Gastroesophageal sphincter (tissue), 4 donors: ENCODE results near the gene ACSL5. TPM values are rescaled to one million over a fixed set of nuclear protein-coding genes. Genes with fewer than 3 reads are reported as not detected.
"Not testable (repeated sequence)": the region's sequence is repeated elsewhere in the genome, so short reads cannot be mapped to it uniquely, and the experiment has no call there.

Experiments
- ATAC-seq: fragments of 150-250 bp; one replicate; pipeline ENCODE4 v1.9.1; 2016; ENCODE audit warnings: mild to moderate bottlenecking, moderate library complexity
- H3K27ac ChIP-seq, 4 donors: fragments of 200-600 bp; sonication (generic) in 3 of 4; 1 replicate in 3 of 4; 2 replicates in 1 of 4; pipeline ENCODE4 v1.5.1; 2016 to 2019
- H3K27me3 ChIP-seq: fragments of 200-600 bp; sonication (generic); one replicate; pipeline ENCODE4 v1.5.1; 2019
- H3K36me3 ChIP-seq, 2 donors: fragments of 200-600 bp; sonication (generic); one replicate each; pipeline ENCODE4 v1.5.1; 2019; ENCODE audit warnings: control low read depth in 1 of 2
- H3K4me1 ChIP-seq, 3 donors: fragments of 200-600 bp; sonication (generic); 1 replicate in 2 of 3; 2 replicates in 1 of 3; pipeline ENCODE4 v1.5.1; 2016 to 2019; ENCODE audit warnings: control low read depth in 2 of 3
- H3K4me3 ChIP-seq, 2 donors: fragments of 200-600 bp; sonication (generic); one replicate each; pipeline ENCODE4 v1.5.1; 2019; ENCODE audit warnings: mild to moderate bottlenecking in 1 of 2, moderate library complexity in 1 of 2
- H3K9me3 ChIP-seq, 3 donors: fragments of 200-600 bp; sonication (generic); one replicate each; pipeline ENCODE4 v1.5.1; 2017 to 2019; ENCODE audit warnings: control low read depth in 2 of 3
- EP300 ChIP-seq: sonication (generic); formaldehyde crosslinking; IDR thresholded peaks from one replicate; pipeline ENCODE4 v1.6.1; 2017; ENCODE audit warnings: antibody characterized with exemption, mild to moderate bottlenecking
- POLR2A ChIP-seq, 2 donors: fragments of 450-650 bp; IDR thresholded peaks; one replicate each; pipeline ENCODE4 v1.6.1; 2017; ENCODE audit warnings: antibody characterized with exemption in 2 of 2, mild to moderate bottlenecking in 2 of 2, moderate library complexity in 1 of 2
- POLR2AphosphoS5 ChIP-seq: sonication (generic); formaldehyde crosslinking; IDR thresholded peaks from one replicate; pipeline ENCODE4 v1.6.1; 2017; ENCODE audit warnings: antibody characterized with exemption
- WGBS, 2 donors: methylation state at CpG; one replicate each; pipeline ENCODE4 v1.1.5; 2018; ENCODE audit warnings: low coverage in 1 of 2; 5-methylcytosine and 5-hydroxymethylcytosine counted together
- total RNA-seq, 4 donors: library from RNA; depleted of rRNA; stranded (reverse); fragments of >200 nt; gene quantifications; one replicate each; pipeline ENCODE4 v1.1.0, GENCODE V29; 2016
- TF ChIP-seq, protein P1 (sequence below), 4 experiments: fragments of 200-600 bp in 2 of 4; fragments of 450-650 bp in 2 of 4; sonication (generic) in 1 of 4; IDR thresholded peaks; one replicate each; pipeline ENCODE4 v1.5.1; 2017 to 2019; ENCODE audit warnings: antibody characterized with exemption in 4 of 4, mild to moderate bottlenecking in 2 of 4, moderate library complexity in 2 of 4

ACSL5 gene
- total RNA-seq, 4 donors from 2014 or later, result 2.0 to 14.6 (median 9.8) TPM

DNA sequence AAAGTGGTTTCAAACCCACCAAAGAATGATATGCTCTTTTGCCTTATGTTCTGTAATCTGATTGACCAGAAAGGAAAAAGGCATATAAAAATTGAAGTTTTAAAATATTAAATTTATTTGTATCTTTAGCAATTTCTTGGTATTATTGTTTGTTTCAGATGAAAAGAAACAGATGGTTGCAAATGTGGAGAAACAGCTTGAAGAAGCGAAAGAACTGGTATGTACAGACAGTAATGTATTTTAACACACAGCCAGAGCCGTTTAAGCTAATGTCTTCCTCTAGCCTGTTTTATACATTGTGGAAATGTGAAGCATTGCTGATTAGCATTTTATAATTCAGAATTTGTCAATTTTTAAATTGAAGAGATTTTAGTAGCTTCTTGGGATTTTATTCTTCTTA, 86.5 kb downstream of the ACSL5 start:
- H3K27me3 ChIP-seq, result no peaks in the 10 kb centered on the region
- no peaks in the 10 kb centered on the region for H3K9me3 ChIP-seq
- H3K36me3 ChIP-seq, result peaks cover 2 to 34% of the 10 kb centered on the region in 2 donors
- no peak for ATAC-seq
- no peak overlapping the region for H3K4me3 ChIP-seq
- TF ChIP-seq, protein P1, sequence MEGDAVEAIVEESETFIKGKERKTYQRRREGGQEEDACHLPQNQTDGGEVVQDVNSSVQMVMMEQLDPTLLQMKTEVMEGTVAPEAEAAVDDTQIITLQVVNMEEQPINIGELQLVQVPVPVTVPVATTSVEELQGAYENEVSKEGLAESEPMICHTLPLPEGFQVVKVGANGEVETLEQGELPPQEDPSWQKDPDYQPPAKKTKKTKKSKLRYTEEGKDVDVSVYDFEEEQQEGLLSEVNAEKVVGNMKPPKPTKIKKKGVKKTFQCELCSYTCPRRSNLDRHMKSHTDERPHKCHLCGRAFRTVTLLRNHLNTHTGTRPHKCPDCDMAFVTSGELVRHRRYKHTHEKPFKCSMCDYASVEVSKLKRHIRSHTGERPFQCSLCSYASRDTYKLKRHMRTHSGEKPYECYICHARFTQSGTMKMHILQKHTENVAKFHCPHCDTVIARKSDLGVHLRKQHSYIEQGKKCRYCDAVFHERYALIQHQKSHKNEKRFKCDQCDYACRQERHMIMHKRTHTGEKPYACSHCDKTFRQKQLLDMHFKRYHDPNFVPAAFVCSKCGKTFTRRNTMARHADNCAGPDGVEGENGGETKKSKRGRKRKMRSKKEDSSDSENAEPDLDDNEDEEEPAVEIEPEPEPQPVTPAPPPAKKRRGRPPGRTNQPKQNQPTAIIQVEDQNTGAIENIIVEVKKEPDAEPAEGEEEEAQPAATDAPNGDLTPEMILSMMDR (IDR thresholded peaks at IDR 0.05), result no peak
- TF ChIP-seq POLR2AphosphoS5 (no peak), POLR2A (IDR thresholded peaks at IDR 0.05) (no peak), EP300 (no peak)
- no peak overlapping the region for H3K27ac ChIP-seq
- H3K4me1 ChIP-seq, result no peaks in the 10 kb centered on the region
- 90 to 98% methylated on average over 2 of the region's 2 CpGs for WGBS, 2 donors

- Histone ChIP-seq H3K4me1 (no peaks in the 10 kb centered on the region), H3K36me3 (peaks cover 2 to 43% of the 10 kb centered on the region in 2 donors), H3K4me3 (no peak overlapping the region), H3K27me3 (no peaks in the 10 kb centered on the region), H3K9me3 (no peaks in the 10 kb centered on the region), H3K27ac (no peak overlapping the region)
- TF ChIP-seq, protein P1 (IDR thresholded peaks at IDR 0.05), result no peak
- TF ChIP-seq POLR2A (IDR thresholded peaks at IDR 0.05) (no peak), POLR2AphosphoS5 (no peak), EP300 (no peak)
- no peak for ATAC-seq
- WGBS, 2 donors, result 91 to 95% methylated on average over 2 to 3 of the region's 4 CpGs
These were observed 87.3 kb downstream of the ACSL5 start for GRCh38 chr10:112461029-112461887.

GRCh38 chr10:112464074-112464473, 90.2 kb downstream of the ACSL5 start:
- not testable (repeated sequence) for H3K27ac ChIP-seq, H3K9me3 ChIP-seq, ATAC-seq, H3K27me3 ChIP-seq, H3K4me1 ChIP-seq, H3K4me3 ChIP-seq
- H3K36me3 ChIP-seq, result peaks cover 2 to 61% of the 10 kb centered on the region in 2 donors
- 89% methylated on average over 5 of the region's 5 CpGs; no CpG with 5 or more reads in 1 of the 2 donors for WGBS, 2 donors

- H3K27ac ChIP-seq, result no peak overlapping the region
- H3K36me3 ChIP-seq, result peaks cover 2 to 64% of the 10 kb centered on the region in 2 donors
- no peak for ATAC-seq
- WGBS, 2 donors, result 97 to 100% methylated on average over 1 to 3 of the region's 3 CpGs
- no peaks in the 10 kb centered on the region for H3K4me1 ChIP-seq
- TF ChIP-seq EP300 (no peak), POLR2A (IDR thresholded peaks at IDR 0.05) (no peak), POLR2AphosphoS5 (no peak)
- TF ChIP-seq, protein P1 (IDR thresholded peaks at IDR 0.05), result no peak
- no peaks in the 10 kb centered on the region for H3K27me3 ChIP-seq
- no peak overlapping the region for H3K4me3 ChIP-seq
- H3K9me3 ChIP-seq, result no peaks in the 10 kb centered on the region
These were observed 91.5 kb downstream of the ACSL5 start for GRCh38 chr10:112465299-112465883.

- H3K4me1 ChIP-seq, result peaks cover 0 to 1% (median 0%) of the 10 kb centered on the region in 3 donors
- ATAC-seq, result no peak
- no peaks in the 10 kb centered on the region for H3K27me3 ChIP-seq
- no peak overlapping the region for H3K27ac ChIP-seq
- WGBS, 2 donors, result 77 to 96% methylated on average over 3 of the region's 3 CpGs
- no peak overlapping the region for H3K4me3 ChIP-seq
- H3K36me3 ChIP-seq, result peaks cover 2 to 51% of the 10 kb centered on the region in 2 donors
- TF ChIP-seq, protein P1 (IDR thresholded peaks at IDR 0.05), result no peak
- TF ChIP-seq POLR2AphosphoS5 (no peak), POLR2A (IDR thresholded peaks at IDR 0.05) (no peak), EP300 (no peak)
- H3K9me3 ChIP-seq, result no peaks in the 10 kb centered on the region
These were observed 92.9 kb downstream of the ACSL5 start for GRCh38 chr10:112466802-112467201.
